NT2/D1 (cell line): Measurements from ENCODE around the gene EMC9.

Experiments used
- DNase-seq: peaks from one replicate; pipeline ENCODE4 v3.0.0-alpha.2; 2011; ENCODE audit warnings: low read depth, low spot score
- H3K27me3 ChIP-seq: 2 replicates; pipeline ENCODE4 v1.6.0; 2011; ENCODE audit warnings: mild to moderate bottlenecking; ENCODE audit not compliant: insufficient read length, insufficient read depth
- H3K36me3 ChIP-seq: 2 replicates; pipeline ENCODE4 v1.6.1; 2011; ENCODE audit warnings: mild to moderate bottlenecking, low read length, mixed read lengths; ENCODE audit not compliant: insufficient read depth, insufficient read length
- H3K4me1 ChIP-seq: 2 replicates; pipeline ENCODE4 v1.5.1; 2011; ENCODE audit not compliant: insufficient read depth, insufficient read length
- H3K4me3 ChIP-seq: 2 replicates; pipeline ENCODE4 v1.5.1; 2011; ENCODE audit warnings: low read depth; ENCODE audit not compliant: insufficient read length
- H3K9ac ChIP-seq: 2 replicates; pipeline ENCODE4 v1.6.0; 2011; ENCODE audit warnings: low read depth; ENCODE audit not compliant: insufficient read length
- H3K9me3 ChIP-seq: 2 replicates; pipeline ENCODE4 v1.5.1; 2011; ENCODE audit warnings: mild to moderate bottlenecking, low read length; ENCODE audit not compliant: insufficient read depth
- SUZ12 ChIP-seq: IDR thresholded peaks from 2 replicates; pipeline ENCODE4 v1.6.1; 2011; ENCODE audit not compliant: insufficient read length, insufficient read depth; ENCODE audit errors: extremely low read depth
- YY1 ChIP-seq: IDR thresholded peaks from 2 replicates; pipeline ENCODE4 v1.6.1; 2011; ENCODE audit not compliant: insufficient read length, insufficient read depth
- ZNF274 ChIP-seq: IDR thresholded peaks from 2 replicates; pipeline ENCODE4 v1.6.1; 2011; ENCODE audit warnings: mild to moderate bottlenecking, low read depth, low read length

EMC9 gene

GRCh38 chr14:24186831-24187538 is 45.6 kb upstream of the EMC9 start:
- H3K27me3 ChIP-seq: no peaks in the 10 kb centered on the region
- H3K9me3 ChIP-seq: no peaks in the 10 kb centered on the region
- no peak overlapping the region for H3K4me3 ChIP-seq
- H3K4me1 ChIP-seq: peaks cover 2% of the 10 kb centered on the region
- peaks cover 76% of the 10 kb centered on the region for H3K36me3 ChIP-seq
- DNase-seq: no peak
- no peak for TF ChIP-seq ZNF274
- no peak for TF ChIP-seq SUZ12
- TF ChIP-seq YY1: no peak
- H3K9ac ChIP-seq: no peak overlapping the region

- Histone ChIP-seq H3K9me3 (no peaks in the 10 kb centered on the region), H3K9ac (no peak overlapping the region), H3K4me1 (peaks cover 2% of the 10 kb centered on the region), H3K27me3 (no peaks in the 10 kb centered on the region), H3K36me3 (peaks cover 84% of the 10 kb centered on the region), H3K4me3 (no peak overlapping the region)
- DNase-seq: no peak
- no peak for TF ChIP-seq YY1
- TF ChIP-seq ZNF274: no peak
- TF ChIP-seq SUZ12: no peak
These were observed 44.4 kb upstream of the EMC9 start for GRCh38 chr14:24185741-24186140.

DNA sequence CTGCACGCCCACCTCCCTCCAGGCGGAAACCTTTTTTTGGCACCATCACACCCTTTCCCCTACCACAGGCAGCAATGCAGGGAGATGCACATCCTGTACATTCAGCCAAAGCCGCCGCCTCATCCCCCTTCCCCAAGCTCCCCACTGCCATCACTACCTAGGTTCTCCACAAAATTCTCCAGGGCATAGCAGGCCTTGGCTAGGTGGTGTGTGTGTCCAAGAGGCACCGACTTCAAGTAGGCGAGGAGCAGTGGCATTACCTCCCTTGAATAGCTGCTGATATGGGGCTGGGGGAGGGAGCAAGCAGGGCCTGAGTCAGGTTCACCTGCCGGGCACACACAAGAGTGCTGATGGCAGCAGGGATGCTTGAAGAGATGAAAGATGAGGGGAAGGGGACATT is 43.6 kb upstream of the EMC9 start:
- H3K36me3 ChIP-seq: peaks cover 85% of the 10 kb centered on the region
- H3K9ac ChIP-seq: no peak overlapping the region
- TF ChIP-seq YY1: no peak
- TF ChIP-seq ZNF274: no peak
- TF ChIP-seq SUZ12: no peak

DNA sequence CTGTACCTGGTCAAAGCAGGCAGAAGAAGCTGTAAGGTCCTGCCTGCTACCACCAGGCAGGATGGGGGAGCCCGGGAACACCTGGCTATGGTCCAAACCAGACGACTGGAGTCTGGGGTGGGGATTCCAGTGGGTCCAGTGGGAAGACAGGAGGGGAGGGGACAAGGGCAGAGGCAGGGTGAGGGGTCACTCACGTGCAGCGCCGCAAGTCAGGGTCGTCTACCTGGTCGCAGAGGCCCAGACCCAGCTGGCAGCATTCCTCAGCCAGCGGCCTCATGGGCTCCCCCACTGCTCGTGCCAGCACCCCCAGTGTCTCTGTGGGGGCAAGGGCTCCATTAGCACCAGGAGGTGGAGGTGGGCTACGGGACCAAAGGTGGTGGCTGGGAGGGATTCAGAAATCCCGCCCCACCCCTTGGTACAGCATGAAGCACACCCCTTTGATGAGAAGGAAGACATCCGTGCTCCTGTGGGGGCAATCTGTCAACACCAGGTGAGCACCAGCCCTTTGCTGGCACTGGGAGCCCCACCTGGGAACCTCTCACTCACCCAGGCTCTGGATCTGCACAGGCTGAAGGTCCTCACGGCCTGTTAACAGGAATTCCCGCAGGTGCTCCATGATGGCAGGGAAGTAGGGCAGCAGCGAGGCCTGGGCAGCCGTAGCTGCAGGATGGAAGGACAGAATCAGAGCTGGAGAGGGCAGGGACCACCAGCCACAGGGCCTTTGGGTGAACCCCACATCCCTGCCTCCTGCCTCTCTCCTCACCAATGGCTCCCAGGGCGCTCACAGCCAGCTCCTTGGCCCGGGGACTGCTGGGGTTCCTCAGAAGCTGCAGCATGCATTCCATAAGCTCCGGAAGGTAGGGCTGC is 42.9 kb upstream of the EMC9 start:
- TF ChIP-seq ZNF274 (no peak), YY1 (no peak), SUZ12 (no peak)
- Histone ChIP-seq H3K4me3 (no peak overlapping the region), H3K27me3 (no peaks in the 10 kb centered on the region), H3K9me3 (no peaks in the 10 kb centered on the region), H3K4me1 (no peaks in the 10 kb centered on the region), H3K36me3 (peaks cover 84% of the 10 kb centered on the region), H3K9ac (no peak overlapping the region)
- DNase-seq: no peak

More for the DNA sequence above, 43.6 kb upstream of the EMC9 start:
- DNase-seq: no peak
- Histone ChIP-seq H3K27me3 (no peaks in the 10 kb centered on the region), H3K4me3 (no peak overlapping the region), H3K4me1 (peaks cover 2% of the 10 kb centered on the region), H3K9me3 (no peaks in the 10 kb centered on the region)

- no peaks in the 10 kb centered on the region for H3K27me3 ChIP-seq
- H3K4me1 ChIP-seq: no peaks in the 10 kb centered on the region
- no peak overlapping the region for H3K4me3 ChIP-seq
- TF ChIP-seq ZNF274 (no peak), YY1 (no peak), SUZ12 (no peak)
- H3K36me3 ChIP-seq: peaks cover 97% of the 10 kb centered on the region
- H3K9ac ChIP-seq: no peak overlapping the region
- no peak for DNase-seq
- no peaks in the 10 kb centered on the region for H3K9me3 ChIP-seq
These were observed 41.7 kb upstream of the EMC9 start for GRCh38 chr14:24183014-24183481.

- DNase-seq: no peak
- peaks cover 96% of the 10 kb centered on the region for H3K36me3 ChIP-seq
- no peaks in the 10 kb centered on the region for H3K27me3 ChIP-seq
- H3K4me1 ChIP-seq: no peaks in the 10 kb centered on the region
- H3K9ac ChIP-seq: no peak overlapping the region
- H3K4me3 ChIP-seq: no peak overlapping the region
- no peaks in the 10 kb centered on the region for H3K9me3 ChIP-seq
- no peak for TF ChIP-seq YY1
- no peak for TF ChIP-seq ZNF274
- TF ChIP-seq SUZ12: no peak
These were observed 40.9 kb upstream of the EMC9 start for GRCh38 chr14:24182110-24182882.
